ENCODE measurements around the gene TFIP11.

TFIP11 gene

DNA sequence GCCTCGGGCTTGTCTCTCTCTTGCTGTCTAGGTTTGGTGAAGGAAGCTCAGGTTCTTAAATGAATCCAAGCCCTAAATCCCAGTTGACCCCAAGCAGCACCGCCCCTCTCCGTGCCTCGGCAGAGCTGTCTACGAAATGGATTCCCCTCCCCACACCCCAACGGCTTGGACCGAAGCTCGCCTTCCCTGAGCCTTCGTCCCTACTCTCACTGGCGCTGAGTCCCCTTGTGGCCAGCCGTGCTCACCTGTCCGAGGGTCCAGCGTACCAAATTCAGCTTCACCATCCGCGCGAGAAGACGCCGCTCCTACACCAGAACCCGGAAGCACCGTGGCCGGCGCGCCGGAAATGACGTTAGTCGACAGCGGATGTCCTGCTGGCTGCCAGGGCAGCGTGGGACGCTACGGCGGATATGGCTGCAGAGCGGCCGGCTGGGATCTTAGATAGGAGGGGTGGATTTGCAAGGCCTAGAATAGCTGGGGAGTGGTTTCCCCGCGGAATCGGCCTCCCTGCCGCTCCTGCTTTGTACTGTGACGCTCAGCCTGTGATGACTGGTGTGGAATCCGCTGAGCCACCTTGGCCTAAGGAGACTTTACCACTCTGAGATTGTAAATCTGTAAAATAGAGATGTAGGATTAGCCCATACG lies at the start of gene TFIP11:
Gene TFIP11 (minus strand): TSS at position 325 of the 645 bp plus-strand sequence. CDS start 2,201 bp downstream, outside the sequence.
- DNase-seq (ENCODE audit: low read depth), result peak; percentile 59

GRCh38 chr22:26561756-26562417 lies 49.6 kb upstream of the TFIP11 start:
- DNase-seq (ENCODE audit: low read depth), result no peak

- no peak for DNase-seq (ENCODE audit: low read depth)
Observed at GRCh38 chr22:26559961-26560575, 47.8 kb upstream of the TFIP11 start.

- DNase-seq (ENCODE audit: low read depth), result no peak
Observed at GRCh38 chr22:26558248-26558895, 46.1 kb upstream of the TFIP11 start.

GRCh38 chr22:26556904-26557303 lies 44.6 kb upstream of the TFIP11 start:
- DNase-seq (ENCODE audit: low read depth), result no peak

DNA sequence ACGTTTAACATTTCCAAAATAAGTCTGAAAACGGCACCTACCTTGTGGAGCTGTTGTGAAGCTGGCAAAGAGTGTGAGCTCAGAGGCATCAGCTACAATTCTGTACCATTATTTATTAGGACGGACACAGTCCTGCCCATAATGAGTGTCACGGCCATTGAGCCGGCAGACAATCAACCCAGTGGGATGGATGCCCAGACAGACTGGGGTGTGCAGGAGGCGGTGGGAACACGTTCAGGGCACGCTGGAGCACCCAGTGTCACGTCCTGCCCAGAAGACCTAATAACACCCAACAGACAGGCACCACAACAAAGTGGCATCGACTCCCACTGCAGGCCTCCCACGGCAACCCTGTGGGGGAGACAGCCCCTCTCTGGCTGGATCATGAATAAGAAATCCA lies 43.2 kb upstream of the TFIP11 start:
- no peak for DNase-seq (ENCODE audit: low read depth)

DNA sequence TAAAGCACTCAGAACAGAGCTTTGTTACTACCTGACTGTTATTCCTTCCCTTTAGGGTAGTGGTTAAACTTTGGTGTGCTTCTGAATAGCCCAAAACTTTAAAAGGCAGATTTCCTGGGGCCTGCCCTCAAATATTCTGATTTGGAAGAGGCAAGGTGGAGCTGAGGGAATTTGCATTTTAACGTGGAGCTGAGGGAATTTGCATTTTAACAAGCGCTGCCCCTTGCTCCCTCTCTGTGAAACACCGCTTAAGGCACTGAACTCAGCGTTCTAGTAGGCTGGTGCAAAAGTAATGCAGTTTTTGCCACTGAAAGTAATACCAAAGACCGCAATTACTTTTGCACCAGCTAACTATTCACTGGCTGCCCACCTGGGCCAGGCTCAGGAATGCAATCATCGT lies 42.7 kb upstream of the TFIP11 start:
- DNase-seq (ENCODE audit: low read depth), result no peak

DNA sequence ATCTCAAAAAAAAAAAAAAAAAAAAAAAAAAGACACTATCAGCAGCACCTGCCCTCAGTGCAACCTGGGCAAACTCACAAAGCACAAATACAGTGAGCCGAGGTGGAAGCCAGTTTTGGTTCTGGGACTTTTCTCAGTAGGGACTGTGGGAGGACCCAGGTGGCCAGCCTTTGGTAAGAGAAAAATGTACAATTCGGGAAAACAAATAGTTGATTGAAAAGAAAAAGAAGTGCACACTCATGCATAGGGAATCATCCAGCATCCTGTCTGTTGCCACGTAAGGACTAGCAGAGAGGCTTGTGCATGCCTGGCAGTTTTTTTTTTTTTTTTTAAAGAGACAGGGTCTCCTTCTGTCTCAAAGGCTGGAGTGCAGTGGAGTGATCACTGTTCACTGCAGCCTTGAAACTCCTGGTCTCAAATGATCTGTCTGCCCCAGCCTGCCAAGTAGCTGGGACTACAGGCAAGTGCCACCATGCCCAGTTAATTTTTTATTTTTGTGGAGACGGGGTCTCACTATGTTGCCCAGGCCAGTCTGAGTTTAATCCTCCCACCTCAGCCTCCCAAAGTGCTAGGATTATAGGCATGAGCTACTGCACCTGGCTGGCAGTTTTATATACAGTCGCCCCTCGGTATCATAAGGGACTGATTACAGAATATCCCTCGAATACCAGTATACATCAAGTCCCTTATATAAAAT lies 40.9 kb upstream of the TFIP11 start:
- peak; percentile 75 for DNase-seq (ENCODE audit: low read depth)

- DNase-seq (ENCODE audit: low read depth), result no peak
Observed at GRCh38 chr22:26552466-26552865, 40.2 kb upstream of the TFIP11 start.

DNA sequence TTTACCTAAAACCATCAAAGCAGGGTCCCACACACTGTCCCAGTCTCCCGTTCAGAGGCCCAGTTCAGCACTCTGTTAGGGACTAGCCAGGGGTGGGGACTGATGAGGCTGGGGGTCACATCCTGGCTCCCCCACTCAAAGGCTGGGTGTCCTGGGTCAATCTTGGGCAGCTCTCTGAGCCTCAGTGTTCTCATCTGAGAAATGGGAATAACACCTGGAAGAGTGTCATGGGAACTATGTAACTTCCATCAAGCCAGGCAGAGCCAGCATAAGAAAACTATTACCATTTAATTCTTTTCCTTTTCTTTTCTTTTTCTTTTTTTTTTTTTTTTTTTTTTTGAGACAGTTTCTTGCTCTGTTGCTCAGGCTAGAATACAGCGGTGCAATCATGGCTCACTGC lies 39.3 kb upstream of the TFIP11 start:
- no peak for DNase-seq (ENCODE audit: low read depth)

DNA sequence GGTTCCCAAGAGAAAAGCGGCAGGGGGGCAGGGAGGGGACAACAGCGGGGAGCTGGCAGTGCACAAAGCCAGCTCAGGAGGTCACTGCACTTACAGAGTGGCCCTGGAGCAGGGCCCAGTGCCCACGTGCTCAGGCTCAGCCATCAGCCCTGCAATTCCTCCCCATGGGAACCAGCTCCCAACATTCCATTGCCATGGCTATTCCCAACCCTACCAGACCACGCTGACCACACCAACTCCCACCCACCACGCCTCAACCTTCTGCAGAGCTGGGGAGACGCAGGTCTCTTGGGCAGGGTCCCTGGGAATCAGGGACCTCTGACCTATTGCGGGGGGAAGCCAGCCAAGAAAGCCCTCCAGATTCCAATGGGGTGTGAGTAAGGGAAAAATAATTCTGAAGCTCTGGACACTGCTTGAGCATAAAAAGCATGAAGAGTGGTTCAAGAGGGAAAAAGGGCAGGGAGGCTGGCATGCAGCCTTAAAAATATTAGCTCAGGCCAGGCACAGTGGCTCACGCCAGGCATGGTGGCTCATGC lies 38.3 kb upstream of the TFIP11 start:
- DNase-seq (ENCODE audit: low read depth), result peak; percentile 63

DNA sequence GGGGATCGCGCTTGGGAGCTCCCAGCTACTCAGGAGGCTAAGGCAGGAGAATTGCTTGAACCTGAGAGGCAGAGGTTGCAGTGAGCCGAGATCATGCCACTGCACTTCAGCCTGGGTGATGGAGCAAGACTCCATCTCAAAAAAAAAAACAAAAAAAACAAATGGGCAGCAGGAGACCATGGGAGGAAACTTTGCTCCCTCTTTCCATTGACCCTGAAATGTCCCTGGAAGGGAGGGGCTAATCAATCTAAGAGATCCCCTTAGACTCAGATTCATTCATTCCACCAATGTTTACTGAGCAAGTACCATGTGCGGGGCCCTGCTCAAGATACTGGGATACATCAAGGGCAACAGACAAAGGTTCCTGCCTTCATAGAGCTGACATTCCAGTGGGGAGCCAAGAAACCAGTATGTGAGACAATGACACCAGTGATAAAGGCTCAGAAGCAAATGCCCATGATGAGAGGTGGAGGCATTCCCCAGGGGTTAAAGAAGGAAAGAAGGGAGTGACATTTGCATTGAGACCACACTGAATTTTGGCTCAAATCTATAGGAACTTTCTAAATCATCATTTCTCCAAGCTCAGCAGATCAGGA lies 37.7 kb upstream of the TFIP11 start:
- DNase-seq (ENCODE audit: low read depth), result no peak

DNA sequence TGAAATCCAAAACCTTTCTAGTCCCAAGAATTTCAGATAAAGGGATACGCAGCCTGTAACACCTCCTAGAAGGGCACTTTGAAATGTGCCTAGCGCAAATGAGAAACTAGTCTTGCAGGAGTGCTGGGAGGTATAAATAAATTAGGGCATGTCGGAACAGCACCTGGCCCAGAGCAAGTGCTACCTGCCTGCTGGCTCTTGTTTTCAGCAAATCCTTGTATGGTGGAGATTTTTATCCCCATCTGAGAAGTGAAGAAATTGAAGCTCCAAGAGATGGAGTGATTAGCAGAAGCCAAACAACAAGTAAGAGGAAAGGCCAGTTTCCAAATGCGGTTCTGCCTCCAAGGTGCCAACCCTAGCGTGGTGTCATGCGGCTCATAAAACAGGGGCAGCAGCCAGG lies 36.7 kb upstream of the TFIP11 start:
- no peak for DNase-seq (ENCODE audit: low read depth)

- DNase-seq (ENCODE audit: low read depth), result no peak
Observed at GRCh38 chr22:26548303-26548702, 36.0 kb upstream of the TFIP11 start.

GRCh38 chr22:26547837-26548236 lies 35.6 kb upstream of the TFIP11 start:
- no peak for DNase-seq (ENCODE audit: low read depth)

GRCh38 chr22:26547426-26547825 lies 35.2 kb upstream of the TFIP11 start:
- DNase-seq (ENCODE audit: low read depth), result no peak

- no peak for DNase-seq (ENCODE audit: low read depth)
Observed at GRCh38 chr22:26546282-26546681, 34.0 kb upstream of the TFIP11 start.

DNA sequence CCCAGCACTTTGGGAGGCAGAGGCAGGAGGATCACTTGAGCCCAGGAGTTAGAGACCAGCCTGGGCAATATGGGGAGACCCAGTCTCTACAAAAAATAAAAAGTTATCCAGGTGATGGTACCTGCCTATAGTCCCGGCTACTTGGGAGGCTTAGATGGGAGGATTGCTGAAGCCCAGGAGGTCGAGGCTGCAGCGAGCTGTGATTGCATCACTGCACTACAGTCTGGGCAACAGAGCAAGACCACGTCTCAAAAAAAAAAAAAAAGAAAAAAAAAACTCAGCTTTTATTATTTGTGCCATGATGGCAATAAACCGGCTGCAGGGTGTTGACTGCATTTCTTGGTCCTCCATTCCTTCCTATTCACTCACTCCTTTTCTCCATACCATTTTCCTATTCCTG lies 33.6 kb upstream of the TFIP11 start:
- no peak for DNase-seq (ENCODE audit: low read depth)

- DNase-seq (ENCODE audit: low read depth), result no peak
Observed at GRCh38 chr22:26545385-26545784, 33.1 kb upstream of the TFIP11 start.

DNA sequence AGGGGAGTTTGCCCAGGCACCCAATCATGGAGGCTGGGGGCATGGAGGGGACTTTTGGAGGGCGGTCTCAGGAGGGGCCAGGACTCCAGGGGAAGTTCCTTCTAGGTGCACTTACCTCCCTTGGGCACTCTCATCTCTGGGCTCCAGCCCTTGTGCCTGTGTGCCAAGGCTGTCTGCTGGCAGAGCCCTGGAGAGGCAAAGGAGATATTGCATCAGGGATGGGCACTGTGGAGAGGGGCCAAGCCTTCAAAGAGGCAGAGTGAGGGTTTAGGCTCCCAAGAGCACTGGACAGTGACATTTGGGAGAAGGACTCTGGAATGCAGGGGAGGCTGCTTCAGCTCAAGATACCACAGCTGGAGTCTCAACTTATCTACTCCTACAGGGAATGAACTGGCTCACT lies 32.2 kb upstream of the TFIP11 start:
- no peak for DNase-seq (ENCODE audit: low read depth)

GRCh38 chr22:26542831-26543230 lies 30.6 kb upstream of the TFIP11 start:
- no peak for DNase-seq (ENCODE audit: low read depth)
